T-cell (primary cell): Measurements from ENCODE around the gene ADAMTS13. TPM values are rescaled to one million over a fixed set of nuclear protein-coding genes. Genes with fewer than 3 reads are reported as not detected.
A peak's percentile ranks its signal among the peaks of the same experiment; 100 is the strongest.

ENCODE experiments used
- ATAC-seq, 4 experiments: fragments of 200-7000 bp in 3 of 4; fragments of 150-1000 bp in 1 of 4; cut with Tn5 transposase; replicated peaks in 1 of 4; 1 replicate in 3 of 4; 2 replicates in 1 of 4; pipeline ENCODE4 v1.10.0; 2021; ENCODE audit warnings: moderate library complexity in 3 of 4, mild to moderate bottlenecking in 2 of 4, moderate number of reproducible peaks in 1 of 4
- CTCF ChIA-PET, 2 donors: fragments of 300-600 bp; sonication (Branson Sonifier 250); formaldehyde crosslinking; loops; one replicate each; lab custom pipeline; 2022; ENCODE audit warnings: antibody characterized with exemption in 2 of 2; lab: Charles Lee
- POLR2A ChIA-PET, 2 donors: fragments of 300-600 bp; sonication (Branson Sonifier 250); formaldehyde crosslinking; loops; one replicate each; lab custom pipeline; 2022; ENCODE audit warnings: antibody characterized with exemption in 2 of 2; lab: Charles Lee
- DNase-seq, 35 experiments: peaks; one replicate each; pipeline versions ENCODE4 v3.0.0 to v3.0.0-alpha.2; 2013 to 2023
- H3K27ac ChIP-seq: one replicate; pipeline ENCODE4 v1.5.1; 2013; ENCODE audit warnings: low read length
- H3K27me3 ChIP-seq, 2 experiments: replicated peaks in 1 of 2; 1 replicate in 1 of 2; 2 replicates in 1 of 2; pipeline versions ENCODE4 v1.6.1 to v1.7.0; 2013; ENCODE audit warnings: low read length in 1 of 2, mixed read lengths in 1 of 2; ENCODE audit not compliant: control insufficient read depth in 2 of 2, insufficient read depth in 2 of 2; ENCODE audit errors: extremely low read depth in 1 of 2
- H3K36me3 ChIP-seq, 2 donors: 1 replicate in 1 of 2; 2 replicates in 1 of 2; pipeline versions ENCODE4 v1.6.1 to v1.7.0; 2013; ENCODE audit warnings: low read length in 1 of 2; ENCODE audit not compliant: control insufficient read depth in 2 of 2, insufficient read depth in 1 of 2; ENCODE audit errors: extremely low read depth in 1 of 2
- H3K4me1 ChIP-seq, 2 experiments: 1 replicate in 1 of 2; 2 replicates in 1 of 2; pipeline versions ENCODE4 v1.6.1 to v1.7.0; 2013; ENCODE audit warnings: low read length in 2 of 2, mixed read lengths in 1 of 2; ENCODE audit not compliant: insufficient read depth in 2 of 2, control insufficient read depth in 1 of 2; ENCODE audit errors: extremely low read depth in 1 of 2
- H3K4me3 ChIP-seq, 2 donors: 1 replicate in 1 of 2; 2 replicates in 1 of 2; pipeline versions ENCODE4 v1.5.1 to v1.7.0; 2013; ENCODE audit warnings: mild to moderate bottlenecking in 2 of 2, low read length in 1 of 2, moderate library complexity in 1 of 2; ENCODE audit not compliant: control insufficient read depth in 1 of 2; ENCODE audit errors: extremely low read depth in 1 of 2
- H3K9me3 ChIP-seq: 2 replicates; pipeline ENCODE4 v1.7.0; 2013
- H3K27ac Mint-ChIP-seq, 2 donors: one replicate each; pipeline ENCODE4 v1.8.0; 2020 to 2021; ENCODE audit warnings: mild to moderate bottlenecking in 2 of 2, mixed read lengths in 2 of 2
- H3K27me3 Mint-ChIP-seq, 2 donors: one replicate each; pipeline ENCODE4 v1.8.0; 2021 to 2022; ENCODE audit warnings: mixed read lengths in 2 of 2
- H3K36me3 Mint-ChIP-seq: one replicate; pipeline ENCODE4 v1.8.0; 2021; ENCODE audit warnings: mixed read lengths
- H3K4me1 Mint-ChIP-seq, 3 donors: one replicate each; pipeline ENCODE4 v1.8.0; 2020 to 2022; ENCODE audit warnings: mixed read lengths in 3 of 3, mild to moderate bottlenecking in 1 of 3
- H3K4me3 Mint-ChIP-seq, 3 donors: one replicate each; pipeline ENCODE4 v1.8.0; 2020 to 2022; ENCODE audit warnings: mild to moderate bottlenecking in 3 of 3, mixed read lengths in 3 of 3, moderate library complexity in 3 of 3
- H3K9me3 Mint-ChIP-seq, 3 donors: one replicate each; pipeline ENCODE4 v1.8.0; 2020 to 2022; ENCODE audit warnings: mixed read lengths in 3 of 3
- WGBS: methylation state at CpG from one replicate; pipeline ENCODE4 v1.1.5; 2013; ENCODE audit warnings: missing lambda C conversion rate; ENCODE audit not compliant: insufficient coverage; 5-methylcytosine and 5-hydroxymethylcytosine counted together
- total RNA-seq, 35 experiments: library from RNA in 6 of 35; stranded (reverse) in 6 of 35; fragments of 120-200 nt in 1 of 35; gene quantifications; one replicate each; pipeline versions ENCODE4 v1.2.1 to v1.2.4 and lab custom pipeline; 2013 to 2026

The ADAMTS13 gene
- total RNA-seq, 5 donors from 2014 or later (not counting 1 experiment from before 2014, with no cell fraction given) = 1.3 to 3.3 (median 2.4) TPM

DNA sequence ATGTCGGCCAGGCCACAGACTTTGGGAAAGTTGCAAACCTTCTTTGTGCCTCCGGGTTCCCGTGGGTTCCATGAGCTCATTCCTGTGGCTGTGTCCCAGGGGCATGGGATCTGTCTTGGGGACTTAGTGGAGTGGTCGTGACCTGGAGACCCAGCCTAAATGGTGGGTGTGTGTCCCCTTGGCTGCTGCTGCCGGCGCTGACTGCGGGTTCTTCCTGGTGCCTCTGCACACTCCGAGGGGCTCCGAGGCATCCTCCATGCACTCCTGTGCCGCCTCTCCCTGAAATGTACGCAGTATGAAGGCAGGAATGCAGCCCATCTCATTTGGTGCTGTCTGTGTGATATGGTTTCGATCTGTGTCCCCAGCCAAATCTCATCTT, 77.7 kb downstream of the ADAMTS13 start:
- H3K4me3 ChIP-seq = no peak overlapping the region
- no peak overlapping the region for H3K27ac ChIP-seq
- no peak overlapping the region for H3K27ac Mint-ChIP-seq
- H3K9me3 ChIP-seq = peaks cover 2% of the 10 kb centered on the region
- no peaks in the 10 kb centered on the region for H3K4me1 ChIP-seq
- 71% methylated on average over 11 of the region's 12 CpGs for WGBS
- ChIA-PET CTCF (no interaction called here), POLR2A (no interaction called here)
- no peaks in the 10 kb centered on the region for H3K36me3 ChIP-seq
- H3K4me3 Mint-ChIP-seq = no peak overlapping the region
- no peak for DNase-seq
- H3K9me3 Mint-ChIP-seq = peaks cover 11 to 19% (median 12%) of the 10 kb centered on the region in 3 donors
- peaks cover 0 to 19% of the 10 kb centered on the region in 2 donors for H3K27me3 Mint-ChIP-seq
- peaks cover 0 to 29% of the 10 kb centered on the region in 2 experiments for H3K27me3 ChIP-seq
- no peaks in the 10 kb centered on the region for H3K4me1 Mint-ChIP-seq
- peaks cover 10% of the 10 kb centered on the region for H3K36me3 Mint-ChIP-seq
- ATAC-seq = no peak

- no peak overlapping the region for H3K27ac ChIP-seq
- no CpG with 5 or more reads among the region's 1 CpG for WGBS
- POLR2A ChIA-PET = no interaction called here
Observed at GRCh38 chr9:133502112-133502511, 79.9 kb downstream of the ADAMTS13 start.

DNA sequence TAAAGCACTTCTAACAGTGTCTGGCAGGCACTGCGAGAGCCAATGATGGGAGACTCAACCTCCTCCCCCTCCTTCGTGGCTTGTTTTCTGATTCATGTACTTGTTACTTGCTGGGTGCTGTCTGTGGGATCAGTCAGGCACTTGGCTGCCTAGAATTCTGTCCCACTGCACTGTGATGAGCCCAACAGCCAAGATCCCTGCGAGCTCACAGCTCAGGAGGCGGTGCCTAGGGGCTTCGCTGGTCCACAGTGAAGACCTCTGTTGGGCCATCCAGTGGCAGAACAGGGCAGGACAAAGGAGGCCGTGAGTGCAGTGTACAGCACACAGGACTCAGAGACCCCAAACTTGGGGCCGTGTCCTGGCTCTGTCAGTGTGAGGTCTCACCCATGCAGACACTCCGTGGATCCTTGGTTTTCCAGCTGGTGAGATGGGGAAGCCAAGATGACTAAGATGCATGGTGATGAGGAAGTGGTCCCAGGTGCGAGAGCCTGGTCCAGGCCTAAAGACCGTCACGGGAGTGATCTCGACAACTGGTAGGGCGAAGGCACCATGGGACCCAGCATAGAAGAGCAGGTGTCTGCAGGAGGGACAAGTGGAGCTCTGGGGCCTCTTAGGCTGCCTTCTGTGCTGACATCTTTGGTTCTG, 83.1 kb downstream of the ADAMTS13 start:
- no peak overlapping the region for H3K27ac ChIP-seq
- Mint-ChIP-seq H3K27me3 (peaks cover 0 to 8% of the 10 kb centered on the region in 2 donors), H3K9me3 (peaks cover 11 to 19% (median 12%) of the 10 kb centered on the region in 3 donors), H3K27ac (peak overlapping the region in 1 of 2 donors; percentile 22), H3K36me3 (peaks cover 10% of the 10 kb centered on the region), H3K4me1 (peaks cover 16 to 22% (median 20%) of the 10 kb centered on the region in 3 donors), H3K4me3 (no peak overlapping the region)
- DNase-seq = no peak
- peaks cover 2% of the 10 kb centered on the region for H3K9me3 ChIP-seq
- ChIA-PET POLR2A (no interaction called here), CTCF (interaction anchor here in 1 of 2 donors (0.5 kb wide), 1 partner anchor 109 kb away, joined by 3 read pairs; no protein-coding TSS in a partner anchor)
- peaks cover 0 to 15% of the 10 kb centered on the region in 2 experiments for H3K27me3 ChIP-seq
- 91% methylated on average over 12 of the region's 13 CpGs for WGBS
- no peak overlapping the region for H3K4me3 ChIP-seq
- no peaks in the 10 kb centered on the region for H3K36me3 ChIP-seq
- no peak for ATAC-seq
- H3K4me1 ChIP-seq = peaks cover 12 to 34% of the 10 kb centered on the region in 2 experiments

More at GRCh38 chr9:133502112-133502511, 79.9 kb downstream of the ADAMTS13 start:
- no peak for DNase-seq
- peaks cover 0 to 4% of the 10 kb centered on the region in 2 experiments for H3K4me1 ChIP-seq
- Mint-ChIP-seq H3K4me3 (no peak overlapping the region), H3K27ac (no peak overlapping the region), H3K9me3 (peaks cover 11 to 19% (median 12%) of the 10 kb centered on the region in 3 donors), H3K27me3 (peaks cover 0 to 19% of the 10 kb centered on the region in 2 donors), H3K4me1 (peaks cover 0 to under 1% (median 0%) of the 10 kb centered on the region in 3 donors), H3K36me3 (peaks cover 10% of the 10 kb centered on the region)
- H3K4me3 ChIP-seq = no peak overlapping the region
- H3K27me3 ChIP-seq = peaks cover 0 to 29% of the 10 kb centered on the region in 2 experiments
- H3K9me3 ChIP-seq = peaks cover 2% of the 10 kb centered on the region
- CTCF ChIA-PET = no interaction called here
- no peak for ATAC-seq
- H3K36me3 ChIP-seq = no peaks in the 10 kb centered on the region

- 88% methylated on average over 18 of the region's 23 CpGs for WGBS
- peaks cover 11 to 17% (median 11%) of the 10 kb centered on the region in 3 donors for H3K9me3 Mint-ChIP-seq
- Histone ChIP-seq H3K4me3 (no peak overlapping the region), H3K27me3 (peaks cover 0 to 15% of the 10 kb centered on the region in 2 experiments), H3K36me3 (no peaks in the 10 kb centered on the region), H3K27ac (no peak overlapping the region), H3K9me3 (peaks cover 2% of the 10 kb centered on the region), H3K4me1 (peaks cover 12 to 34% of the 10 kb centered on the region in 2 experiments)
- POLR2A ChIA-PET = no interaction called here
- no peak for ATAC-seq
- peak overlapping the region in 1 of 2 donors; percentile 34 for H3K27ac Mint-ChIP-seq
- H3K27me3 Mint-ChIP-seq = peaks cover 0 to 8% of the 10 kb centered on the region in 2 donors
- peaks cover 16 to 27% (median 22%) of the 10 kb centered on the region in 3 donors for H3K4me1 Mint-ChIP-seq
- H3K4me3 Mint-ChIP-seq = no peak overlapping the region
- peaks cover 10% of the 10 kb centered on the region for H3K36me3 Mint-ChIP-seq
- CTCF ChIA-PET = interaction anchor here in 1 of 2 donors (0.5 kb wide), 1 partner anchor 110 kb away, joined by 3 read pairs; no protein-coding TSS in a partner anchor
- DNase-seq = no peak
Observed at GRCh38 chr9:133505901-133506652, 83.9 kb downstream of the ADAMTS13 start.

DNA sequence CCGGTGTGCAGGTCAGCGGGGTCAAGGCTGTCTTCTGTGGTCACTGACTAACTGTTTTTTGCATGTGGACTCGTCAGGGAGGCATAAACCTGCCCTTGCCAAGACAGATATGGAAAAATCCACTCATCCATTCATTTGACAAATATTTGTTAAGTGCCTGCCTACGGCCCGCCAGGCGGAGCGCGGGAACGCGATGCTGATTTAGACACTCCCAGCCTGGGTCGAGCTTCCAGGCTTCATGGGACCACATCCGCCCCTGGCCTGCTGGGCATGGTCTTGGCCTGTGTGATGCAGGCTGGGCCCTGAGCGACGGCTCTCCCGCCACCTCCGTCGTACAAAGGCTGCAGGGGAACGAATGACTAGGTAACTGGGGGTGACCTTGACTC, 84.5 kb downstream of the ADAMTS13 start:
- peaks cover 16 to 27% (median 22%) of the 10 kb centered on the region in 3 donors for H3K4me1 Mint-ChIP-seq
- CTCF ChIA-PET = no interaction called here

DNA sequence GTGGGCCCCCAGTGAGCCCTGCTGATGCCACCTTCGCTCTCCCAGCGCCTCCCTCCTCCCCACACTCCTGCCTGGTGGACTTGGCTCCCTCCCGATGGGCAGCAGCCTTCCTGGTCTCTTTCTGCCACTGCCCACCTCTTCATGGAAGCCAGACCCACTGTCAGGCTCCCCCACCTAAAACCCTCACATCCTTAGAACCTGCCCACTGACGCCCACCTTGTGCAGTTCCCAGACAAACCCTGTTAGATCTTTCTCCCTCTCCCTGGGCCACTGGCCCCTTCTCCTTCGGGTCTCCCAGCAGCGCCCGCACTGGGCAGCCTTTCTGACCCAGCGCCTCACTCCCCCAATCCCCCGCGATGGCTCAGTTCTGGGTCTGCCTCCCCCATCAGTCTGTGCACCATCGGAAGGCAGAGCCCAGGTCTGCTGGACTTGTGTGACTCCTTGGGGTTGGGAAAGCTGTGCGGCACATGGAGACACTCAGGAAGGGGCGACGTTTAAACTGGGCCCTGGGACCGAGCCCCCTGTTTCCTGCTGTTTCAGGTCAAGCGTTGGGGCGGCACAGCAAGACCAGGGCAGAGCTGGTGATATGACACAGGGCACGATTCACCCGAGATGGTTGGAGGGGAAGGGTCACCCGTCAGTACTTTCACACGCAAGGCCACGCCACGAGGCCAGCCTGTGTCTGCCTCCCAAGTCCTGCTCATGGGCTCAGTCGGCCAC, 85.2 kb downstream of the ADAMTS13 start:
- ChIA-PET POLR2A (no interaction called here), CTCF (no interaction called here)
- DNase-seq (no peak), ATAC-seq (no peak)
- H3K4me3 Mint-ChIP-seq = peak overlapping the region in 1 of 3 donors; percentile 11
- H3K9me3 Mint-ChIP-seq = peaks cover 3 to 4% (median 3%) of the 10 kb centered on the region in 3 donors
- peaks cover 2% of the 10 kb centered on the region for H3K36me3 Mint-ChIP-seq
- H3K27me3 Mint-ChIP-seq = peaks cover 0 to 8% of the 10 kb centered on the region in 2 donors
- peaks cover 0 to 15% of the 10 kb centered on the region in 2 experiments for H3K27me3 ChIP-seq
- peak overlapping the region; percentile 65 for H3K27ac ChIP-seq
- no peak overlapping the region for H3K4me3 ChIP-seq
- H3K4me1 ChIP-seq = peaks cover 12 to 34% of the 10 kb centered on the region in 2 experiments
- 86% methylated on average over 20 of the region's 24 CpGs for WGBS
- no peaks in the 10 kb centered on the region for H3K9me3 ChIP-seq
- H3K27ac Mint-ChIP-seq = peak overlapping the region; percentile 26 to 99
- peaks cover 16 to 27% (median 22%) of the 10 kb centered on the region in 3 donors for H3K4me1 Mint-ChIP-seq
- no peaks in the 10 kb centered on the region for H3K36me3 ChIP-seq

More for the DNA sequence above, 84.5 kb downstream of the ADAMTS13 start:
- no peak overlapping the region for H3K27ac ChIP-seq
- no peaks in the 10 kb centered on the region for H3K36me3 ChIP-seq
- Mint-ChIP-seq H3K27ac (peak overlapping the region in 1 of 2 donors; percentile 34), H3K27me3 (peaks cover 0 to 8% of the 10 kb centered on the region in 2 donors), H3K4me3 (no peak overlapping the region), H3K9me3 (peaks cover 7 to 12% (median 10%) of the 10 kb centered on the region in 3 donors), H3K36me3 (peaks cover 7% of the 10 kb centered on the region)
- peaks cover 12 to 34% of the 10 kb centered on the region in 2 experiments for H3K4me1 ChIP-seq
- no peak for ATAC-seq
- H3K27me3 ChIP-seq = peaks cover 0 to 15% of the 10 kb centered on the region in 2 experiments
- POLR2A ChIA-PET = no interaction called here
- peaks cover 2% of the 10 kb centered on the region for H3K9me3 ChIP-seq
- DNase-seq = no peak
- WGBS = 91% methylated on average over 16 of the region's 18 CpGs
- H3K4me3 ChIP-seq = no peak overlapping the region
